ENCODE measurements around the gene CDK17.

CDK17 gene

GRCh38 chr12:96236221-96236822 is 163.9 kb downstream of the CDK17 start:
- DNase-seq = no peak

- peak; percentile 15 to 40 for DNase-seq
Measured at GRCh38 chr12:96235484-96235826, 164.8 kb downstream of the CDK17 start.

GRCh38 chr12:96234591-96235483 is 165.4 kb downstream of the CDK17 start:
- no peak for DNase-seq

- peak; percentile 46 to 81 for DNase-seq
Measured at GRCh38 chr12:96233939-96234461, 166.2 kb downstream of the CDK17 start.

GRCh38 chr12:96233168-96233567 is 167.1 kb downstream of the CDK17 start:
- DNase-seq = no peak

- DNase-seq = no peak
Measured at GRCh38 chr12:96230646-96231045, 169.6 kb downstream of the CDK17 start.

GRCh38 chr12:96228566-96229248 is 171.5 kb downstream of the CDK17 start:
- DNase-seq = no peak
